IPS DF 6.9 (cell line): ENCODE data around the gene RPL22.

Source experiments
- DNase-seq: peaks from one replicate; pipeline ENCODE4 v3.0.0-alpha.2; 2013; ENCODE audit warnings: low read depth, low spot score
- H3K27ac ChIP-seq: one replicate; pipeline ENCODE4 v1.5.1; 2013; ENCODE audit warnings: low read length, control low read depth
- H3K27me3 ChIP-seq: 2 replicates; pipeline ENCODE4 v1.6.1; 2013; ENCODE audit warnings: mild to moderate bottlenecking, low read length; ENCODE audit not compliant: control insufficient read depth, insufficient read depth
- H3K36me3 ChIP-seq: 2 replicates; pipeline ENCODE4 v1.6.1; 2013; ENCODE audit warnings: low read length; ENCODE audit not compliant: control insufficient read depth, insufficient read depth
- H3K4me1 ChIP-seq: 2 replicates; pipeline ENCODE4 v1.6.1; 2013; ENCODE audit warnings: low read length; ENCODE audit not compliant: control insufficient read depth, insufficient read depth
- H3K4me3 ChIP-seq: 2 replicates; pipeline ENCODE4 v1.5.1; 2013; ENCODE audit warnings: mild to moderate bottlenecking, low read length
- H3K9me3 ChIP-seq: 2 replicates; pipeline ENCODE4 v1.6.1; 2013; ENCODE audit warnings: low read length, inconsistent platforms; ENCODE audit not compliant: control insufficient read depth, insufficient read depth
- WGBS: extraction: QIAGEN DNeasy Blood & Tissue Kit; methylation state at CpG from one replicate; pipeline ENCODE4 v1.1.7; 2013; ENCODE audit warnings: mixed read lengths, missing lambda C conversion rate; ENCODE audit not compliant: insufficient read length, insufficient coverage; 5-methylcytosine and 5-hydroxymethylcytosine counted together

The RPL22 gene

DNA sequence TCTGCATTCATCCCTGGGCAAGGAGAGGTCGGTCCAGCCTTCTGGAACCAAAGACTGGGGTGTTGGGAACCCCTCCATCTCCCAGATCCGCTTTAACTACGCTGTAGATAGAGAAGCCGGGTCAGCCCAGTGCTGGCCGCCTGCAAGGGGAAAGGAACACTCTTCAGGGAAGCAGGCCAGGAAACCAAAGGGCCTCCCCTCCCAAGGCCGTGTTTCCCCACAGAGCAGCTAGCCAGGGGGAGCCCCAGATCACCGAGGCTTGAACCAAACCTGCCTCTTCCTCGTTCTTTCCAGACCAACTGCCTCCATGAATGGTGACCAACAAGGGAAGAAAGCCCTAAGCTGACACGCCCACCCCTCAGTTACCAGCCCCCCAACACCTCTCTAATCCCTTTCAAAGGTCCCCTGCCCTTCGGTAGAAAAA lies 18.0 kb downstream of the RPL22 start:
- Histone ChIP-seq H3K36me3 (peaks cover 4% of the 10 kb centered on the region; the same call in 1 of the 2 replicates), H3K4me1 (peaks cover 5% of the 10 kb centered on the region; the same call in 1 of the 2 replicates), H3K9me3 (no peaks in the 10 kb centered on the region), H3K27ac (no peak overlapping the region), H3K27me3 (peaks cover 17% of the 10 kb centered on the region), H3K4me3 (no peak overlapping the region)
- DNase-seq: no peak
- WGBS: no CpG with 5 or more reads among the region's 10 CpGs

DNA sequence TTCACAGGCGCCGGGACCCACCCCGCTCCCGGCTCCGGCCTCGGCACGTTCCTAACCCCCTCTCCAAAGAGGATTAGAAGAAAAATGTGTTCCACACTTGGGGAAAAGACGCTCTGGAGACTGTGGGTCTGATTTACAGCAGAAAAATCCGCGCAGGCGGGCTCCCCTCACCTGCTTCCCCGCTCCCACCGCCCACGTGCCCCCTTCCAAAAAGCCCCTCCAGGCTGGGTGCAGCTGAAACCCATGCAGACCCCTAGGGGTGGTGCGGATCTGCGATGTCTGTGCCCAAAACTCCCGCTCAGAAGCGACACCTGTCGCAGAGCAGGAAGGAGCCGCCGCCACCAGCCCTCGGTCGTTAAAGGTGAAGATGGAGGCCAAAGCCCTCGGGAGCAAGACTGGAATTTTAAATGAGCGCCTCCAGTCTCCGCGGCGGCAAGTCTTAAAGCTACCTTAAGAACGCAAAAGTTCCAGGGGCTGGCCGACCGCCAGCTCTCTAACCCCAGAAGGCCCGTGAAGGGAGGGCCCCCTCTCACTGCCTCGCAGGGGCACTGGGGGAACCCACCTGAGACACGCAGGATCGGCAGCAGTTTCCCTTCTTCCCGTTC lies 18.6 kb downstream of the RPL22 start:
- no CpG with 5 or more reads among the region's 36 CpGs for WGBS
- Histone ChIP-seq H3K4me1 (peaks cover 5% of the 10 kb centered on the region; the same call in 1 of the 2 replicates), H3K27me3 (peaks cover 17% of the 10 kb centered on the region), H3K36me3 (peaks cover 4% of the 10 kb centered on the region; the same call in 1 of the 2 replicates), H3K27ac (no peak overlapping the region), H3K9me3 (no peaks in the 10 kb centered on the region), H3K4me3 (no peak overlapping the region; the same call in 1 of the 2 replicates)
- DNase-seq: no peak

DNA sequence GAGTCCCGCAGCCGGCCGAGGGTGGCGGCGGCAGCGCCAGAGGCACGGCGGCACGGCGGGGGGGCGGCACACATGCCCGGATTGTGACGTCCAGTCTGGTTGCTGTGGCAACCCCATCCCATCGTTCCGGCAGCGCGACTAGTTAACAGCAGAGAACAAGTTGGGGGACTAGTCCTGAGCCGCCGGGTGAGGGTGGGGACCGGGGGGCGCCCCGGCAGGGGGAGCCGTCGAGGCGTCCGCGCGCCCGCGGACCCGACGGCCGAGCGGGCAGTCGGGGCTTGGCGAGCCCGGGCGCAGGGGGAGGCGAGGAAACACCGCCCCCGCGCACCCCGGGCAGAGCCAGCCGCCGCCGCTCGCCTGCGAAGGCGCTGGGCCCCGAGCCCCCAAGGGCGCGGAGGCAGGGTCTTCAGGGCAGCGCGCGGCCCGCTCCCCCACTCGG lies 19.1 kb downstream of the RPL22 start, which contains the start of gene CHD5:
Gene CHD5, minus strand, starts transcription at position 54 of the 439 bp plus-strand sequence. CDS start 298 bp downstream, outside the sequence.
- Histone ChIP-seq H3K27ac (no peak within 1 kb of the TSS), H3K36me3 (no peaks in the 10 kb centered on the region), H3K9me3 (no peaks in the 10 kb centered on the region), H3K4me1 (peaks cover 1% of the 10 kb centered on the region; the same call in 1 of the 2 replicates), H3K27me3 (peaks cover 17% of the 10 kb centered on the region), H3K4me3 (peak within 1 kb of the TSS; percentile 43; the same call in 1 of the 2 replicates)
- DNase-seq: no peak
- no CpG with 5 or more reads among the region's 57 CpGs for WGBS

- Histone ChIP-seq H3K36me3 (no peaks in the 10 kb centered on the region), H3K9me3 (no peaks in the 10 kb centered on the region), H3K4me1 (peaks cover 1% of the 10 kb centered on the region; the same call in 1 of the 2 replicates), H3K27me3 (peaks cover 17% of the 10 kb centered on the region), H3K27ac (no peak overlapping the region), H3K4me3 (peak overlapping the region; percentile 43; the same call in 1 of the 2 replicates)
- WGBS: no CpG with 5 or more reads among the region's 92 CpGs
- DNase-seq: no peak
Measured at GRCh38 chr1:6179564-6180175, 19.7 kb downstream of the RPL22 start.

- peaks cover 17% of the 10 kb centered on the region for H3K27me3 ChIP-seq
- WGBS: no CpG with 5 or more reads among the region's 51 CpGs
- H3K36me3 ChIP-seq: no peaks in the 10 kb centered on the region
- H3K4me1 ChIP-seq: peaks cover 1% of the 10 kb centered on the region; the same call in 1 of the 2 replicates
- no peak for DNase-seq
- H3K9me3 ChIP-seq: no peaks in the 10 kb centered on the region
- H3K27ac ChIP-seq: no peak overlapping the region
- peak overlapping the region; percentile 12; the same call in 1 of the 2 replicates for H3K4me3 ChIP-seq
Measured at GRCh38 chr1:6178751-6179563, 20.4 kb downstream of the RPL22 start.

GRCh38 chr1:6177681-6178380 lies 21.6 kb downstream of the RPL22 start:
- no peaks in the 10 kb centered on the region for H3K36me3 ChIP-seq
- no peak overlapping the region for H3K27ac ChIP-seq
- no peak for DNase-seq
- no CpG with 5 or more reads among the region's 18 CpGs for WGBS
- H3K4me1 ChIP-seq: peaks cover 1% of the 10 kb centered on the region; the same call in 1 of the 2 replicates
- no peaks in the 10 kb centered on the region for H3K9me3 ChIP-seq
- H3K27me3 ChIP-seq: peaks cover 17% of the 10 kb centered on the region
- no peak overlapping the region for H3K4me3 ChIP-seq

DNA sequence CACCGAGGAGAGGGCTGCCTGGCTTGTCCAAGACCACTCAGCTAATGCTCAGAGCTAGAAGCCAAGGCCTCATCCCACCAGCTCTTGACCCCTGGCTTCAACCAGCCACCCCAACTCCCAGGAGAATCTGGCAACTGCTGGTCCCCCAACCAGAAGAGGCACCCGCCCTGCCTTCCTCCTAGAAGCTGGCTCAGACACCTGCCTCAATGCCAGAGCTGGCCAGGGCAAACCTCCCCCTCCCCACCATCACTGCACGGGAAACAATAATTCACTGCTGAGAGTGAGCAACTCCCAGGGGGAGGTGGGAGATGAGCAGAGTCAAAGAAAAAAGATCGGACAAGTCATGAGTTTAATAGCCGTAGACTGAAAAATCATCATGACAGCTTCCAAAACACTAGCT lies 22.6 kb downstream of the RPL22 start:
- no CpG with 5 or more reads among the region's 5 CpGs for WGBS
- no peak for DNase-seq
- Histone ChIP-seq H3K36me3 (no peaks in the 10 kb centered on the region), H3K4me3 (no peak overlapping the region), H3K27ac (no peak overlapping the region), H3K4me1 (peaks cover 1% of the 10 kb centered on the region; the same call in 1 of the 2 replicates), H3K27me3 (peaks cover 17% of the 10 kb centered on the region), H3K9me3 (no peaks in the 10 kb centered on the region)

DNA sequence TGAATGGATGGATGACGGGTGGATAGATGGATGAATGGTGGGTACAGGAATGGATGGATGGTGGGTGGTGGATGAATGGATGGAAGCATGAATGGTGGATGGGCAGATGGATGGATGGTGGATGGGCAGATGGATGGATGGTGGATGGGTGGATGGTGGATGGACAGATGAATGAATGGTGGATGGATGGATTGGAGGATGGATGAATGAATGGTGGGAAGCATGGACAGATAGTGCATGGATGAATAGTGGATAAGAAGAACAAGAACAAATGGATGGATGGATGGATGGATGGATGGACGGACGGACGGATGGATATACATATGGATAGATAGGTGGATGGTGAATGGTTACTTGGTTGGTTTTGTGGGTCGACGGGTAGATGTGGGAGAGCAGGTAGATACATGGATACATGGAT lies 24.0 kb downstream of the RPL22 start:
- 100% methylated on average over 2 of the region's 6 CpGs for WGBS
- Histone ChIP-seq H3K9me3 (no peaks in the 10 kb centered on the region), H3K36me3 (no peaks in the 10 kb centered on the region), H3K4me1 (no peaks in the 10 kb centered on the region), H3K4me3 (no peak overlapping the region), H3K27ac (no peak overlapping the region), H3K27me3 (peaks cover 17% of the 10 kb centered on the region)
- no peak for DNase-seq

GRCh38 chr1:6174621-6175410 lies 24.6 kb downstream of the RPL22 start:
- WGBS: 100% methylated on average over 5 of the region's 5 CpGs
- Histone ChIP-seq H3K4me1 (no peaks in the 10 kb centered on the region), H3K27me3 (peaks cover 17% of the 10 kb centered on the region)

More at GRCh38 chr1:6174621-6175410, 24.6 kb downstream of the RPL22 start:
- no peak for DNase-seq
- H3K9me3 ChIP-seq: no peaks in the 10 kb centered on the region
- no peak overlapping the region for H3K4me3 ChIP-seq
- H3K27ac ChIP-seq: no peak overlapping the region
- H3K36me3 ChIP-seq: no peaks in the 10 kb centered on the region
